Tibial nerve (tissue), 4 donors: Measurements from ENCODE around the gene NOB1.

Source experiments
- EP300 ChIP-seq, 2 donors: sonication (generic); formaldehyde crosslinking; IDR thresholded peaks; one replicate each; pipeline ENCODE4 v1.6.1; 2017; ENCODE audit warnings: antibody characterized with exemption in 2 of 2, mild to moderate bottlenecking in 1 of 2
- POLR2A ChIP-seq, 2 donors: fragments of 450-650 bp; IDR thresholded peaks; one replicate each; pipeline ENCODE4 v1.6.1; 2017; ENCODE audit warnings: antibody characterized with exemption in 2 of 2, mild to moderate bottlenecking in 2 of 2, moderate library complexity in 2 of 2
- TF ChIP-seq, protein P1 (sequence below), 5 experiments: fragments of 200-600 bp in 3 of 5; fragments of 450-650 bp in 2 of 5; sonication (generic) in 3 of 5; IDR thresholded peaks; one replicate each; pipeline ENCODE4 v1.5.1; 2016 to 2019; ENCODE audit warnings: antibody characterized with exemption in 5 of 5, mild to moderate bottlenecking in 3 of 5, moderate library complexity in 2 of 5

DNA sequence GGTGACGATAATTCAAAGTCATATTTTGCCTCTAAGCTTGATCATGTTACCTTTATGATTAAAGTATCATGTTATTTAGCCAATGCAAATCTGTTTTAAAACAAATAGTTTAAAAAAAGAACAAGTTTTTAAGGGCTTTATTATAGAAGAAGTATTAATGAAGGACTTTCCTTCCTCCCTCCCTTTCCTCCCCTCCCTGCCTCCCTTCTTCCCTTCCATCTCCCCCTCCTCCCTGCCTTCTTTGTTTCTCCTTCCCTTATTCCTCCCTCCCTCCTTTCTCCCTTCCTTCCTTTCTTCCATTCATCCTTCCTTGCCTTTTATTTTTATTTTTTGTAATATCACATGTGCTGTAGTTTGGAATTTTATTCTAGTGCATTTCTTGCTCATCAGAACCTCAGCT, 54.8 kb downstream of the NOB1 start:
- TF ChIP-seq POLR2A (IDR thresholded peaks at IDR 0.05), result no peak
- TF ChIP-seq, protein P1, sequence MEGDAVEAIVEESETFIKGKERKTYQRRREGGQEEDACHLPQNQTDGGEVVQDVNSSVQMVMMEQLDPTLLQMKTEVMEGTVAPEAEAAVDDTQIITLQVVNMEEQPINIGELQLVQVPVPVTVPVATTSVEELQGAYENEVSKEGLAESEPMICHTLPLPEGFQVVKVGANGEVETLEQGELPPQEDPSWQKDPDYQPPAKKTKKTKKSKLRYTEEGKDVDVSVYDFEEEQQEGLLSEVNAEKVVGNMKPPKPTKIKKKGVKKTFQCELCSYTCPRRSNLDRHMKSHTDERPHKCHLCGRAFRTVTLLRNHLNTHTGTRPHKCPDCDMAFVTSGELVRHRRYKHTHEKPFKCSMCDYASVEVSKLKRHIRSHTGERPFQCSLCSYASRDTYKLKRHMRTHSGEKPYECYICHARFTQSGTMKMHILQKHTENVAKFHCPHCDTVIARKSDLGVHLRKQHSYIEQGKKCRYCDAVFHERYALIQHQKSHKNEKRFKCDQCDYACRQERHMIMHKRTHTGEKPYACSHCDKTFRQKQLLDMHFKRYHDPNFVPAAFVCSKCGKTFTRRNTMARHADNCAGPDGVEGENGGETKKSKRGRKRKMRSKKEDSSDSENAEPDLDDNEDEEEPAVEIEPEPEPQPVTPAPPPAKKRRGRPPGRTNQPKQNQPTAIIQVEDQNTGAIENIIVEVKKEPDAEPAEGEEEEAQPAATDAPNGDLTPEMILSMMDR (IDR thresholded peaks at IDR 0.05), result no peak
- TF ChIP-seq EP300 (IDR thresholded peaks at IDR 0.05), result no peak
